HG03108 (cell line): ENCODE results near the gene FUCA1.
"Not testable (repeated sequence)": the region's sequence is repeated elsewhere in the genome, so short reads cannot be mapped to it uniquely, and the experiment has no call there.

Experiments used
- ATAC-seq: cut with Tn5 transposase; IDR thresholded peaks from one replicate; pipeline ENCODE4 v1.9.1; 2021; ENCODE audit warnings: moderate library complexity; ENCODE audit not compliant: unreplicated experiment

Gene FUCA1

GRCh38 chr1:23803674-23804073 is 64.4 kb downstream of the FUCA1 start:
- no peak for ATAC-seq

GRCh38 chr1:23802809-23803342 is 65.2 kb downstream of the FUCA1 start:
- ATAC-seq: not testable (repeated sequence)

GRCh38 chr1:23801876-23802275 is 66.2 kb downstream of the FUCA1 start:
- no peak for ATAC-seq

- no peak for ATAC-seq
These were observed 66.7 kb downstream of the FUCA1 start for GRCh38 chr1:23801338-23801748.

GRCh38 chr1:23800400-23801337 is 67.4 kb downstream of the FUCA1 start, which contains the start of gene GALE:
Gene GALE, minus strand, starts transcription at chr1:23800754. Its CDS starts 1,747 bp downstream, at chr1:23799007.
- ATAC-seq: peak; percentile 65

GRCh38 chr1:23799570-23800399 is 68.3 kb downstream of the FUCA1 start:
- ATAC-seq: no peak

GRCh38 chr1:23799255-23799569 is 68.9 kb downstream of the FUCA1 start:
- no peak for ATAC-seq

- ATAC-seq: no peak
These were observed 69.4 kb downstream of the FUCA1 start for GRCh38 chr1:23798662-23799142.

- ATAC-seq: no peak
These were observed 70.3 kb downstream of the FUCA1 start for GRCh38 chr1:23797478-23798448.

- ATAC-seq: no peak
These were observed 71.4 kb downstream of the FUCA1 start for GRCh38 chr1:23796466-23797271.

GRCh38 chr1:23795676-23796465 is 72.2 kb downstream of the FUCA1 start:
- no peak for ATAC-seq
